HepG2 (cell line): Measurements from ENCODE around the gene RECQL5. TPM values are rescaled to one million over a fixed set of nuclear protein-coding genes. Genes with fewer than 3 reads are reported as not detected.
A peak's percentile ranks its signal among the peaks of the same experiment; 100 is the strongest.

ENCODE experiments used
- CTCF ChIP-seq: sonication (generic); formaldehyde crosslinking; IDR thresholded peaks from 2 replicates; pipeline ENCODE4 v1.5.0; 2020; ENCODE audit warnings: mild to moderate bottlenecking, missing genetic modification reagents, moderate library complexity
- ESRRA ChIP-seq: sonication (generic); formaldehyde crosslinking; IDR thresholded peaks from 2 replicates; pipeline ENCODE4 v1.5.1; 2020; ENCODE audit warnings: mild to moderate bottlenecking, low read depth, missing genetic modification reagents
- HOMEZ ChIP-seq: IDR thresholded peaks from 2 replicates; pipeline ENCODE4 v1.6.1; 2016; ENCODE audit warnings: low read depth
- RAD21 ChIP-seq: fragments of 450-650 bp; formaldehyde crosslinking; IDR thresholded peaks from 2 replicates; pipeline ENCODE4 v1.5.0; 2020; ENCODE audit warnings: mild to moderate bottlenecking
- REL ChIP-seq: sonication (generic); formaldehyde crosslinking; conservative IDR thresholded peaks from 2 replicates; pipeline ENCODE4 v1.8.0; 2022; ENCODE audit warnings: mild to moderate bottlenecking, missing genetic modification reagents, moderate library complexity
- SMAD1 ChIP-seq: sonication (generic); formaldehyde crosslinking; IDR thresholded peaks from 2 replicates; pipeline ENCODE4 v1.4.0; 2020; ENCODE audit warnings: missing genetic modification reagents, low read depth, mild to moderate bottlenecking, borderline replicate concordance
- TOE1 ChIP-seq: sonication (generic); formaldehyde crosslinking; IDR thresholded peaks from 2 replicates; pipeline ENCODE4 v1.4.0; 2020; ENCODE audit warnings: mild to moderate bottlenecking, missing genetic modification reagents
- ZBTB14 ChIP-seq: sonication (generic); formaldehyde crosslinking; IDR thresholded peaks from 2 replicates; pipeline ENCODE4 v1.4.0; 2020; ENCODE audit warnings: missing genetic modification reagents
- ZFP62 ChIP-seq: sonication (generic); formaldehyde crosslinking; IDR thresholded peaks from 2 replicates; pipeline ENCODE4 v1.4.0; 2020; ENCODE audit warnings: missing genetic modification reagents
- ZNF263 ChIP-seq: sonication (generic); formaldehyde crosslinking; IDR thresholded peaks from 2 replicates; pipeline ENCODE4 v1.4.0; 2020; ENCODE audit warnings: missing genetic modification reagents
- ZNF335 ChIP-seq: sonication (generic); formaldehyde crosslinking; IDR thresholded peaks from 2 replicates; pipeline ENCODE4 v1.4.0; 2020; ENCODE audit warnings: missing genetic modification reagents
- ZNF550 ChIP-seq: sonication (generic); formaldehyde crosslinking; IDR thresholded peaks from 2 replicates; pipeline ENCODE4 v1.4.0; 2020; ENCODE audit warnings: mild to moderate bottlenecking, missing genetic modification reagents, borderline replicate concordance
- polyA plus RNA-seq, 8 experiments: library from polyadenylated mRNA; depleted of rRNA in 3 of 8; stranded (reverse) in 7 of 8; unstranded in 1 of 8; fragments of >200 nt; fragmentation: Illumina TruSeq in 4 of 8; extraction: Trizol in 4 of 8; gene quantifications; 2 replicates each; pipeline versions ENCODE4 v1.2.1 to v1.2.3, GENCODE V29; 2011 to 2016; ENCODE audit warnings: low read depth in 4 of 8, missing spikeins in 1 of 8, mixed read lengths in 1 of 8; ENCODE audit not compliant: insufficient read depth in 1 of 8
- total RNA-seq, 5 experiments: library from RNA; depleted of rRNA; stranded (reverse); fragments of >200 nt; fragmentation: Illumina TruSeq; extraction: Trizol; gene quantifications; 2 replicates each; pipeline ENCODE4 v1.2.3, GENCODE V29; 2016; ENCODE audit warnings: low read depth in 1 of 5
- TF ChIP-seq, protein P1 (sequence below): IDR thresholded peaks from 2 replicates; pipeline ENCODE4 v1.6.1; 2018; ENCODE audit warnings: missing genetic modification reagents, mild to moderate bottlenecking, missing compliant biosample characterization
- TF ChIP-seq, protein P2 (sequence below): sonication (generic); formaldehyde crosslinking; IDR thresholded peaks from 2 replicates; pipeline ENCODE4 v1.9.0; 2022; ENCODE audit warnings: low read depth, missing genetic modification reagents
- TF ChIP-seq, protein P3 (sequence below): IDR thresholded peaks from 2 replicates; pipeline ENCODE4 v1.6.1; 2016; ENCODE audit warnings: low read depth, missing genetic modification reagents, missing compliant biosample characterization

Gene RECQL5
- total and polyA plus RNA-seq, 2 of the 13 experiments (the other 11 are each of a cell fraction or from before 2014, with no cell fraction given) = 27.7 to 32.0 TPM

DNA sequence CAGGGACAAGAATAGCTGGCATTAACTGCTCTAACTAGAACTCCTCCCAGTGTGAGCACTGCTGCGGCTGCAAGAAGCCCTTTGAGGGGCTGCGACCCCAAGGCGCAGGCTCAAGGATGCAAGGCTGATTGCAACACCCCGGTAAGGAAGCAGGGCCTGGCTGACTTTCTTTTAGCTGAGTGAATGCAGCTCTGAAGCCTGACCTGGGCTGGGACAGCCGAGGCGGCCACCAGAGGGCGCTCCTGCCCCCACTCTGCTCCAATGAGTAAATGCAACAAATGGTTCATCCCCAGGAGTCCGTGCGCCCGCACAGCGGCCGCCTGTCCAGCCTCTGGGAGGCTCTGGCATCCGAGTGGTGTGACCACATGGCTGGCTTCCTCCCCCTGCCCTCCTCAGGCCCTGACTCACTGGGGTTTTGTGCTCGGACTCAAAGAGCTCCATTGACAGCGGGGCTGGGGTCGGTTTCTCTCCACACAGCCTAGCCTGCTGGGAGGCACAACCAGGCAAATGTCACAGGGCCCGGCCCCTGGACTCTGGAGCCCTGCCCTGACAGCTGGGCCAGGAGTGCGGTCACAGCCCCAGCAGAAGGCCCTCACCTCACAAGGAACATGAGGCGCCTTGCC is 34.0 kb downstream of the RECQL5 start, which contains the start of gene SMIM5 (continued):
- TF ChIP-seq, protein P1, sequence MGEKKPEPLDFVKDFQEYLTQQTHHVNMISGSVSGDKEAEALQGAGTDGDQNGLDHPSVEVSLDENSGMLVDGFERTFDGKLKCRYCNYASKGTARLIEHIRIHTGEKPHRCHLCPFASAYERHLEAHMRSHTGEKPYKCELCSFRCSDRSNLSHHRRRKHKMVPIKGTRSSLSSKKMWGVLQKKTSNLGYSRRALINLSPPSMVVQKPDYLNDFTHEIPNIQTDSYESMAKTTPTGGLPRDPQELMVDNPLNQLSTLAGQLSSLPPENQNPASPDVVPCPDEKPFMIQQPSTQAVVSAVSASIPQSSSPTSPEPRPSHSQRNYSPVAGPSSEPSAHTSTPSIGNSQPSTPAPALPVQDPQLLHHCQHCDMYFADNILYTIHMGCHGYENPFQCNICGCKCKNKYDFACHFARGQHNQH (CRISPR knock-in tag) = peak; percentile 52
- TF ChIP-seq SMAD1 (0 out of 2 replicates have a peak, but pooled peaks have one; percentile 42), ZNF550 (CRISPR knock-in tag) (no peak), ZNF335 (CRISPR knock-in tag) (no peak), RAD21 (CRISPR knock-in tag) (peak; percentile 93), ZFP62 (CRISPR knock-in tag) (no peak), CTCF (CRISPR knock-in tag) (peak; percentile 97), ESRRA (no peak), ZNF263 (CRISPR knock-in tag) (no peak), HOMEZ (CRISPR knock-in tag) (0 out of 2 replicates have a peak, but pooled peaks have one; percentile 20), REL (CRISPR knock-in tag) (no peak), ZBTB14 (CRISPR knock-in tag) (no peak), TOE1 (CRISPR knock-in tag) (no peak)
- TF ChIP-seq, protein P2, sequence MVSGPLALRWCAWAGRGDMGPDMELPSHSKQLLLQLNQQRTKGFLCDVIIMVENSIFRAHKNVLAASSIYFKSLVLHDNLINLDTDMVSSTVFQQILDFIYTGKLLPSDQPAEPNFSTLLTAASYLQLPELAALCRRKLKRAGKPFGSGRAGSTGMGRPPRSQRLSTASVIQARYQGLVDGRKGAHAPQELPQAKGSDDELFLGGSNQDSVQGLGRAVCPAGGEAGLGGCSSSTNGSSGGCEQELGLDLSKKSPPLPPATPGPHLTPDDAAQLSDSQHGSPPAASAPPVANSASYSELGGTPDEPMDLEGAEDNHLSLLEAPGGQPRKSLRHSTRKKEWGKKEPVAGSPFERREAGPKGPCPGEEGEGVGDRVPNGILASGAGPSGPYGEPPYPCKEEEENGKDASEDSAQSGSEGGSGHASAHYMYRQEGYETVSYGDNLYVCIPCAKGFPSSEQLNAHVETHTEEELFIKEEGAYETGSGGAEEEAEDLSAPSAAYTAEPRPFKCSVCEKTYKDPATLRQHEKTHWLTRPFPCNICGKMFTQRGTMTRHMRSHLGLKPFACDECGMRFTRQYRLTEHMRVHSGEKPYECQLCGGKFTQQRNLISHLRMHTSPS (CRISPR knock-in tag) = peak; percentile 44; the same call in 1 of the 2 replicates
- TF ChIP-seq, protein P3, sequence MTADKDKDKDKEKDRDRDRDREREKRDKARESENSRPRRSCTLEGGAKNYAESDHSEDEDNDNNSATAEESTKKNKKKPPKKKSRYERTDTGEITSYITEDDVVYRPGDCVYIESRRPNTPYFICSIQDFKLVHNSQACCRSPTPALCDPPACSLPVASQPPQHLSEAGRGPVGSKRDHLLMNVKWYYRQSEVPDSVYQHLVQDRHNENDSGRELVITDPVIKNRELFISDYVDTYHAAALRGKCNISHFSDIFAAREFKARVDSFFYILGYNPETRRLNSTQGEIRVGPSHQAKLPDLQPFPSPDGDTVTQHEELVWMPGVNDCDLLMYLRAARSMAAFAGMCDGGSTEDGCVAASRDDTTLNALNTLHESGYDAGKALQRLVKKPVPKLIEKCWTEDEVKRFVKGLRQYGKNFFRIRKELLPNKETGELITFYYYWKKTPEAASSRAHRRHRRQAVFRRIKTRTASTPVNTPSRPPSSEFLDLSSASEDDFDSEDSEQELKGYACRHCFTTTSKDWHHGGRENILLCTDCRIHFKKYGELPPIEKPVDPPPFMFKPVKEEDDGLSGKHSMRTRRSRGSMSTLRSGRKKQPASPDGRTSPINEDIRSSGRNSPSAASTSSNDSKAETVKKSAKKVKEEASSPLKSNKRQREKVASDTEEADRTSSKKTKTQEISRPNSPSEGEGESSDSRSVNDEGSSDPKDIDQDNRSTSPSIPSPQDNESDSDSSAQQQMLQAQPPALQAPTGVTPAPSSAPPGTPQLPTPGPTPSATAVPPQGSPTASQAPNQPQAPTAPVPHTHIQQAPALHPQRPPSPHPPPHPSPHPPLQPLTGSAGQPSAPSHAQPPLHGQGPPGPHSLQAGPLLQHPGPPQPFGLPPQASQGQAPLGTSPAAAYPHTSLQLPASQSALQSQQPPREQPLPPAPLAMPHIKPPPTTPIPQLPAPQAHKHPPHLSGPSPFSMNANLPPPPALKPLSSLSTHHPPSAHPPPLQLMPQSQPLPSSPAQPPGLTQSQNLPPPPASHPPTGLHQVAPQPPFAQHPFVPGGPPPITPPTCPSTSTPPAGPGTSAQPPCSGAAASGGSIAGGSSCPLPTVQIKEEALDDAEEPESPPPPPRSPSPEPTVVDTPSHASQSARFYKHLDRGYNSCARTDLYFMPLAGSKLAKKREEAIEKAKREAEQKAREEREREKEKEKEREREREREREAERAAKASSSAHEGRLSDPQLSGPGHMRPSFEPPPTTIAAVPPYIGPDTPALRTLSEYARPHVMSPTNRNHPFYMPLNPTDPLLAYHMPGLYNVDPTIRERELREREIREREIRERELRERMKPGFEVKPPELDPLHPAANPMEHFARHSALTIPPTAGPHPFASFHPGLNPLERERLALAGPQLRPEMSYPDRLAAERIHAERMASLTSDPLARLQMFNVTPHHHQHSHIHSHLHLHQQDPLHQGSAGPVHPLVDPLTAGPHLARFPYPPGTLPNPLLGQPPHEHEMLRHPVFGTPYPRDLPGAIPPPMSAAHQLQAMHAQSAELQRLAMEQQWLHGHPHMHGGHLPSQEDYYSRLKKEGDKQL (CRISPR knock-in tag) = no peak
